Activated CD8-positive, alpha-beta memory T cell treated with anti-CD3 and anti-CD28 coated beads for 4 hours (primary cell): ENCODE measurements around the gene CPA4.

ENCODE experiments used
- DNase-seq, 2 donors: peaks; one replicate each; pipeline ENCODE4 v3.0.0-alpha.2; 2020; ENCODE audit warnings: low read depth in 2 of 2

The CPA4 gene

DNA sequence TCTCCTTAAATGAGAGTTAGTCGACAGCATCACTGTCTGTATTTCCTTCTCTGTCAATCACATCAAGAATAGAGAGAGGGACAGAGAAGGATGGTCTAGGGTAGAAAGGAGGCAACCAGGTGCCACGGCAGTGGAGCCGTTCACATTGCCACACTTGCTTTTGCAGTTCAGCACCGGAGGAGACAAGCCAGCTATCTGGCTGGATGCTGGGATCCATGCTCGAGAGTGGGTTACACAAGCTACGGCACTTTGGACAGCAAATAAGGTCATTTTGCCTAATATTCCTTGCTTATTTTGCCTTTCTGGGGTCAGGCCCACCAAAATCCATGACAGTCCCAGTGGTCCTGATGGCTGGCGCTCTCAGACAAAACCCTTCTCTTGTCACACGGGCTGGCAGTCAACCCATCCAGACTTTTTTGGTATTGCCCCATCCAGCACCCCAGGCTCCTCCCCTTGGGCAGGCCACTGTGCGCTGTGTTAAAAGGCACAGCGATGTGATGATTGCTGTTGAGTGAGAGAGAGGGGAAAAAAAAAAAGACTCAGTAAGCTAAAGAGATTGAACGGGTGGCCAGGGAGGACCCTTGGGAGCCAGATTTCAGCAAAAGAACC, 17.9 kb upstream of the CPA4 start:
- no peak for DNase-seq

GRCh38 chr7:130275826-130276297, 17.1 kb upstream of the CPA4 start:
- DNase-seq, result no peak

- DNase-seq, result no peak
These were observed 15.9 kb upstream of the CPA4 start for GRCh38 chr7:130276796-130277762.

GRCh38 chr7:130277763-130278643, 15.0 kb upstream of the CPA4 start:
- DNase-seq, result no peak

- no peak for DNase-seq
These were observed 14.1 kb upstream of the CPA4 start for GRCh38 chr7:130278860-130279259.

DNA sequence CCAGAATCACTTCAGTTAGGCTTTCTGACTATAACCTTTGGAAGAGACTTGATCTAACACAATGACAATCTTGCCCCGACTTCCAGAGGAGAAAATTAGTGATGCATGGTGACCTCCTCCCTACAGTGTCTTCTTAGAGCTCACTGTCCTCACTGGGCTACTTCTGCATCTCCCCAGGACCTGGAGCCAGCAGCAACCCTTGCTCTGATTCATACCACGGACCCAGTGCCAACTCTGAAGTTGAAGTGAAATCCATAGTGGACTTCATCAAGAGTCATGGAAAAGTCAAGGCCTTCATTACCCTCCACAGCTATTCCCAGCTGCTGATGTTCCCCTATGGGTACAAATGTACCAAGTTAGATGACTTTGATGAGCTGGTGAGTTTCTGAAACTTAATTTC, 13.7 kb upstream of the CPA4 start:
- no peak for DNase-seq

- DNase-seq, result no peak
These were observed 13.1 kb upstream of the CPA4 start for GRCh38 chr7:130279906-130280305.

GRCh38 chr7:130281260-130281659, 11.7 kb upstream of the CPA4 start:
- DNase-seq, result no peak

- DNase-seq, result no peak
These were observed 6.1 kb upstream of the CPA4 start for GRCh38 chr7:130286881-130287280.

- DNase-seq, result no peak
These were observed 4.8 kb upstream of the CPA4 start for GRCh38 chr7:130288168-130288567.

GRCh38 chr7:130288829-130289228, 4.1 kb upstream of the CPA4 start:
- no peak for DNase-seq

GRCh38 chr7:130289478-130289877, 3.5 kb upstream of the CPA4 start:
- DNase-seq, result no peak

DNA sequence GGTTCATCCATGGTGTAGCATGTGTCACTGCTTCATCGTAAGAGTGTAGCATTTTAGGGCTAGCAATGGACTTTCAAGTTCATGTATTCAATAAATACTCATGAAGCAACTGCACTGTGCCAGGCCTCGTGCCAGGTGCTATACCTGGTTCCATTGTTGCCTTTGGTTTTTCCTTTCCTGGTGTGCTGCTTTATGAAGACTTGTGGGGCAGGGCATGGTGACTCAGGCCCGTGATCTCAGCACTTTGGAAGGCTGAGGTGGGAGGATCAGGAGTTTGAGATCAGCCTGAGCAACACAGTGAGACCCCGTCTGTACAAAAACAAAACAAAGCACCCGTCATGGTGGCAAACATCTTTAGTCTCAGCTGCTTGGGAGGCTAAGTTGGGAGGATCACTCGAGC, 2.2 kb upstream of the CPA4 start:
- no peak for DNase-seq

DNA sequence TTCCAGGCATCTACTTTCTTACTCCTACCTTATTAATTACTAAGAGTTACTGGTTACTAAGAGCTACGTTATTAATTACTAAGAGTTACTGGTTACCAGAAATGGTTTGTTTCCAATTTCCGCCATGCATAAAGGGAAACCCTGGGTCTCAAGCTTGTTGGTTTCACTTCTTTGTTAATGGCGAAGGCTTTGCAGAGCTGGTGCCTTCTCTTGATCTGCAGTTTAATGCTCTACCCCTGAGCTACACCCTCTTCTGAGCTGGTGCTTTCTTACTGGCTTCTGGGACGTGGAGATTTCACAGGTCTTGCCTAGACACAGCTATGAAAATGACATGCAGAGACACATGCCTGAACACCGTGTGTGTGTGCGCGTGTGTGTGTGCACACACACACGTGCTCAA, 560 bp downstream of the CPA4 start:
- DNase-seq, result no peak

GRCh38 chr7:130294314-130294713, 1.4 kb downstream of the CPA4 start:
- DNase-seq, result no peak

- no peak for DNase-seq
These were observed 3.4 kb downstream of the CPA4 start for GRCh38 chr7:130296221-130296951.

DNA sequence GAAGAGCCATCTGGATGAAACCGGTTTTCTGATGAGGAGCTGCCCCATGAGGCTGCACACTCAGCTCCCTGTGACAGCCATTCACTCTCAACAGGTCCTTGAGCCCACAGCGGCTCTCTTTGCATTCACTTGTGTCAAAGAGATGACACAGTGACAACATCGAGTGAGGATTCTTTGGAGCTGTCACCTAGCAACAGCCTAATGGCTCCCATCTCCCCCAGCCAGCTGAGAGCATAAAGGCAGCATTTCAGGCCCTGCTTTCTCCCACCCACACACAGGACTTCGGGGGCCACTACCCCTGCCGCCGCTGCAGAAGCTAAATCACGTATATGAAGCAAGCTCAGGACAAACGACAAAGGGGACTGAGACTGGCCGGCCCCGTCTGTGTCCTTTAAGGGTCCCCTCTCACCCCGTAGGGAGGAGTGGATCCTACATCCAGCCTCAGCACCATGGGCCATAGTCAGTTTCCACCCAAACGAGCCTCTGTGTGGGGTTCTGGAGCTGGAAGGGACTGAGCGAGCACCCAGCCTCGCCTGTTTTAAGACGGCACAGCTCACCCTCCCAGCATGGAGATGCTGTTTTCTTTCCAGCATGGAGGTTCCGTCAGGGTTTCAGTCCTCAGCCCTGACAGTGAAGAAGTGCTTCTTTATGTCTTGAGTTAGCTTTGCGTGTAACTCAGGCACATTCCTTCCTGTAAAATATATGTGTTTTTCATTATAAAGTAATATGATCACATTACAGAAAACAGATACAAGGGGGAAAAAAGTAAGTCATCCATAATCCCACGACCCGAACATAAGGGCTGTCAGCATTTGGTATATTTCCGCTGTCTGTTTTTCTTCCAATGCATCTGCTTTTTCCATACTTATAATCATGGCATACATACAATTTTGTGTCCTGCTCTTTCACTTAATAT, 4.9 kb downstream of the CPA4 start:
- no peak for DNase-seq

DNA sequence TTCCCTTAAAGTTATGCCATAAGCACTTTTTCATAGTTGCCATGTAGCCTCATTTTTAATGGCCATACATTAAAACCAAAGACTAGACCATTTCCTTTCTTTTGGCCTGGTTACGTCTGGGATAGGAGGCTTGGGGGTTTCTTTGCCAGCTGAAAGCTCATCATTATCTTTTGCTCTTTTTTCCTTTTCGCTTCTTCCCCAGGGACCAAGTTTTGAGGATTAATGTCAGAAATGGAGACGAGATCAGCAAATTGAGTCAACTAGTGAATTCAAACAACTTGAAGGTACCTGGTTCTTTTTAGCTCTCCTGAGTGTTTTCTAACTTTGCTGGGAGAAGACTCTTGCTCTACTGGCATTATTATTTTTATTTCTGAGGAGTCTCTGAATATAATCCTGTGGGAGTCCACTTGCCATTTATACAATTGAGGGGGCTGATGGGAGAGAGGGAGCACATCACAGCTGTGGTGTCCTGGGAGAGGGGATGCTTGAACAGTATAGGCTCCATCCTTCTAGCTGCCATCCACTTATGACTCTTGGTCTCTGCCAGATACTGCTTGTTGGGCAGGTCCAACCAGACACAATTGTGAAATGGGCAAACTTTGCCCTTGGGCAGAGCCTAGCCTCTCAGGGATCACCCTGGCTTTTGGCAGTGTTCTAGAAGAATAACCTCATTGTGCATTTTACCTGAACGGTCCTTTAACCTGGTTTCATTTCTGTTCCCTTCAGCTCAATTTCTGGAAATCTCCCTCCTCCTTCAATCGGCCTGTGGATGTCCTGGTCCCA, 5.8 kb downstream of the CPA4 start:
- no peak for DNase-seq

GRCh38 chr7:130299866-130300265, 6.9 kb downstream of the CPA4 start:
- no peak for DNase-seq
